ENCODE results near the gene COTL1.

DNA sequence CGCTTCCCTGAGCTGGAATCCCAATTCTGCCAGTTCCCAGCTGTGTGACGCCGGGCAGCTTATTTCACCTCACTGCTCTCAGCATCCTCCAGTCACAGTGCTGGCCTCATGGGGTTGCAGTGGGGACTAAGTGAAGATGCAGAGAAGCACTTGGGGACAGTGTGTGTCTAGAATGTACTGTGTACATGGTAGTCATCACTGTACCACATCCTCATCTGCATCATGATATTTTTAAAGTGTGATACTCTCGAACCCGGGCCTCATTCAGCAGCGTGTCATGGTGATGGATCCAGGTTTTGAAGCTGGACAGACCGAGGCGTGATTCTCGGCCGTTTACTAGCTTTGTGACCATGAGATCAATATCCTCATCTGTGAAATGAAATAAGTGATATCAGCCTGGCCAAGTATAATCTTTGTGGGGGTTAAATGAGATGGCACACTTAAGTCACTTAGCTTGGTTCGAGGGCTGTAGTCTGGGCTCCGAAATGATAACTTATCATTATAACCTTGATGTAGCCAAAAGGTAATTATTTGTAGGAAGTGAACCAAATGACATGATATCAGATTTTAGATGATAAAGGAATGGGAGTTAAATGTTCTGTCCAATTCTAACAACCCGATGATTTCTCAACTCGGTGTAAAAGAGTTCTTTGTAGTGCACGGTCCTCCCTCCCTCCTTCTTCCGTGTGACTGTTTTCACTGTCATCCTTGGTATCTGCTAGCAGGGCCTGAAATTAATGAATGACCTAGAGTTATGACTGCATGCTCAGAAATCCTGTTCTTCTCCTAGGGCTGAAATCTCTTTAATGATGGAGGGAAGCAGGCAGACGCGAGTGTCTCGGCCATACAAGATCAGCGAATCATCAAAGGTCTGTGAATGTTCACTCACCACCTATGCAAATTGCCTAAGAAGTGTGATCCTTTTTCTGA is 32.4 kb upstream of the COTL1 start:
- TF ChIP-seq, protein P1, sequence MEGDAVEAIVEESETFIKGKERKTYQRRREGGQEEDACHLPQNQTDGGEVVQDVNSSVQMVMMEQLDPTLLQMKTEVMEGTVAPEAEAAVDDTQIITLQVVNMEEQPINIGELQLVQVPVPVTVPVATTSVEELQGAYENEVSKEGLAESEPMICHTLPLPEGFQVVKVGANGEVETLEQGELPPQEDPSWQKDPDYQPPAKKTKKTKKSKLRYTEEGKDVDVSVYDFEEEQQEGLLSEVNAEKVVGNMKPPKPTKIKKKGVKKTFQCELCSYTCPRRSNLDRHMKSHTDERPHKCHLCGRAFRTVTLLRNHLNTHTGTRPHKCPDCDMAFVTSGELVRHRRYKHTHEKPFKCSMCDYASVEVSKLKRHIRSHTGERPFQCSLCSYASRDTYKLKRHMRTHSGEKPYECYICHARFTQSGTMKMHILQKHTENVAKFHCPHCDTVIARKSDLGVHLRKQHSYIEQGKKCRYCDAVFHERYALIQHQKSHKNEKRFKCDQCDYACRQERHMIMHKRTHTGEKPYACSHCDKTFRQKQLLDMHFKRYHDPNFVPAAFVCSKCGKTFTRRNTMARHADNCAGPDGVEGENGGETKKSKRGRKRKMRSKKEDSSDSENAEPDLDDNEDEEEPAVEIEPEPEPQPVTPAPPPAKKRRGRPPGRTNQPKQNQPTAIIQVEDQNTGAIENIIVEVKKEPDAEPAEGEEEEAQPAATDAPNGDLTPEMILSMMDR (IDR thresholded peaks at IDR 0.05 in 4 of 5, conservative IDR thresholded peaks at IDR 0.05 in 1 of 5) = no peak
- TF ChIP-seq POLR2A (IDR thresholded peaks at IDR 0.05) = no peak
